K562 (cell line): ENCODE results near the gene C6orf47. TPM values are rescaled to one million over a fixed set of nuclear protein-coding genes. Genes with fewer than 3 reads are reported as not detected.
A peak's percentile ranks its signal among the peaks of the same experiment; 100 is the strongest.

ENCODE experiments used
- ASH1L ChIP-seq: fragments of 450-650 bp; IDR thresholded peaks from 2 replicates; pipeline ENCODE4 v1.6.1; 2018; ENCODE audit warnings: borderline replicate concordance, mild to moderate bottlenecking, low read depth; ENCODE audit not compliant: partially characterized antibody
- BCL6 ChIP-seq: fragments of 250-450 bp; sonication (Bioruptor Pico); IDR thresholded peaks from 2 replicates; pipeline ENCODE4 v1.4.0; 2020
- BCOR ChIP-seq: fragments of 450-650 bp; IDR thresholded peaks from 2 replicates; pipeline ENCODE4 v1.6.1; 2016
- CBFA2T3 ChIP-seq: fragments of 450-650 bp; IDR thresholded peaks from 2 replicates; pipeline ENCODE4 v1.6.1; 2017
- EZH2 ChIP-seq: IDR thresholded peaks from 2 replicates; pipeline ENCODE4 v1.6.1; 2012; ENCODE audit warnings: low read depth, mild to moderate bottlenecking, inconsistent platforms, low read length, borderline replicate concordance
- FOXJ3 ChIP-seq: sonication (generic); formaldehyde crosslinking; IDR thresholded peaks from 2 replicates; pipeline ENCODE4 v1.4.0; 2020; ENCODE audit warnings: mild to moderate bottlenecking, missing genetic modification reagents
- FOXK1 ChIP-seq: sonication (generic); formaldehyde crosslinking; IDR thresholded peaks from 2 replicates; pipeline ENCODE4 v1.8.0; 2022; ENCODE audit warnings: missing genetic modification reagents, mild to moderate bottlenecking, borderline replicate concordance
- HIVEP1 ChIP-seq: fragments of 250-450 bp; sonication (Bioruptor Pico); IDR thresholded peaks from 2 replicates; pipeline ENCODE4 v1.4.0; 2020; ENCODE audit warnings: mild to moderate bottlenecking
- HNRNPL ChIP-seq: fragments of 200-400 bp; formaldehyde crosslinking; IDR thresholded peaks from 2 replicates; pipeline ENCODE4 v1.6.1; 2017; ENCODE audit warnings: low read depth, mild to moderate bottlenecking, low read length
- KHSRP ChIP-seq: fragments of 450-650 bp; IDR thresholded peaks from 2 replicates; pipeline ENCODE4 v1.6.1; 2017
- KLF1 ChIP-seq: fragments of 450-650 bp; IDR thresholded peaks from 2 replicates; pipeline ENCODE4 v1.6.1; 2016; ENCODE audit warnings: missing genetic modification characterization, missing compliant biosample characterization
- NCOR1 ChIP-seq: fragments of 450-650 bp; IDR thresholded peaks from 2 replicates; pipeline ENCODE4 v1.6.1; 2016; ENCODE audit warnings: mild to moderate bottlenecking, moderate library complexity
- NFXL1 ChIP-seq: fragments of 450-650 bp; formaldehyde crosslinking; IDR thresholded peaks from 2 replicates; pipeline ENCODE4 v1.4.0; 2021; ENCODE audit warnings: mild to moderate bottlenecking
- NRF1 ChIP-seq, 2 experiments: fragments of 450-650 bp; IDR thresholded peaks in 1 of 2; conservative IDR thresholded peaks in 1 of 2; 2 replicates each; pipeline ENCODE4 v1.6.1; 2014; ENCODE audit warnings: mild to moderate bottlenecking in 2 of 2
- PHB ChIP-seq: fragments of 250-450 bp; sonication (Bioruptor Pico); IDR thresholded peaks from 2 replicates; pipeline ENCODE4 v1.5.0; 2021
- POLR3A ChIP-seq: IDR thresholded peaks from 2 replicates; pipeline ENCODE4 v1.6.1; 2011; ENCODE audit warnings: borderline replicate concordance, mild to moderate bottlenecking, moderate library complexity; ENCODE audit not compliant: insufficient read length, insufficient read depth; ENCODE audit errors: extremely low read depth
- TCF3 ChIP-seq: sonication (generic); formaldehyde crosslinking; IDR thresholded peaks from 2 replicates; pipeline ENCODE4 v1.4.0; 2020; ENCODE audit warnings: mild to moderate bottlenecking, missing genetic modification reagents
- ZNF316 ChIP-seq: fragments of 450-650 bp; IDR thresholded peaks from 2 replicates; pipeline ENCODE4 v1.6.1; 2016
- ZNF583 ChIP-seq: fragments of 250-450 bp; sonication (Bioruptor Pico); IDR thresholded peaks from 2 replicates; pipeline ENCODE4 v1.4.0; 2020
- ZNF644 ChIP-seq: fragments of 200-800 bp; sonication (Bioruptor generic); IDR thresholded peaks from 2 replicates; pipeline ENCODE4 v1.6.1; 2016; ENCODE audit warnings: low read depth, missing genetic modification characterization, missing compliant biosample characterization
- ZNF766 ChIP-seq: fragments of 200-800 bp; sonication (Bioruptor generic); conservative IDR thresholded peaks from 2 replicates; pipeline ENCODE4 v1.6.1; 2016; ENCODE audit warnings: missing genetic modification characterization, missing compliant biosample characterization
- polyA plus RNA-seq, 8 experiments: library from polyadenylated mRNA; depleted of rRNA in 4 of 8; stranded (reverse) in 5 of 8; unstranded in 3 of 8; fragments of >200 nt; fragmentation: Nextera tagmentation in 2 of 8; fragmentation: Illumina TruSeq in 1 of 8; extraction: Ambion mirVana in 2 of 8; extraction: Trizol in 1 of 8; gene quantifications; 2 replicates each; pipeline versions ENCODE4 v1.2.1 to v1.2.3, GENCODE V29; 2011 to 2014; ENCODE audit warnings: inconsistent platforms in 1 of 8, missing spikeins in 1 of 8
- total RNA-seq, 7 experiments: library from RNA; depleted of rRNA in 6 of 7; stranded (reverse); fragments of >200 nt in 6 of 7; fragmentation: Illumina TruSeq in 2 of 7; extraction: Trizol in 2 of 7; gene quantifications; 2 replicates each; pipeline versions ENCODE4 v1.2.1 to v1.2.3, GENCODE V29; 2011 to 2021; ENCODE audit warnings: low replicate concordance in 1 of 7
- TF ChIP-seq, protein P1 (sequence below): fragments of 200-800 bp; sonication (Bioruptor generic); IDR thresholded peaks from 2 replicates; pipeline ENCODE4 v1.6.1; 2017; ENCODE audit warnings: missing genetic modification characterization, missing compliant biosample characterization
- TF ChIP-seq, protein P2 (sequence below), 2 experiments: fragments of 200-800 bp in 1 of 2; sonication (Bioruptor generic) in 1 of 2; sonication (generic) in 1 of 2; formaldehyde crosslinking in 1 of 2; IDR thresholded peaks in 1 of 2; conservative IDR thresholded peaks in 1 of 2; 2 replicates each; pipeline versions ENCODE4 v1.5.0 to v1.6.1; 2016 to 2020; ENCODE audit warnings: missing compliant biosample characterization in 1 of 2, missing genetic modification characterization in 1 of 2, missing genetic modification reagents in 1 of 2
- TF ChIP-seq, protein P3 (sequence below): fragments of 250-450 bp; sonication (Bioruptor Pico); IDR thresholded peaks from 2 replicates; pipeline ENCODE4 v1.4.0; 2020; ENCODE audit warnings: mild to moderate bottlenecking, moderate library complexity
- TF ChIP-seq, protein P4 (sequence below): fragments of 450-650 bp; IDR thresholded peaks from 2 replicates; pipeline ENCODE4 v1.7.1; 2018; ENCODE audit warnings: mild to moderate bottlenecking, low read depth; ENCODE audit not compliant: partially characterized antibody

The C6orf47 gene
- total and polyA plus RNA-seq, 9 of the 15 experiments (the other 6 are each of a cell fraction or from before 2014, with no cell fraction given): 0.14 to 43.8 (median 27.0) TPM

DNA sequence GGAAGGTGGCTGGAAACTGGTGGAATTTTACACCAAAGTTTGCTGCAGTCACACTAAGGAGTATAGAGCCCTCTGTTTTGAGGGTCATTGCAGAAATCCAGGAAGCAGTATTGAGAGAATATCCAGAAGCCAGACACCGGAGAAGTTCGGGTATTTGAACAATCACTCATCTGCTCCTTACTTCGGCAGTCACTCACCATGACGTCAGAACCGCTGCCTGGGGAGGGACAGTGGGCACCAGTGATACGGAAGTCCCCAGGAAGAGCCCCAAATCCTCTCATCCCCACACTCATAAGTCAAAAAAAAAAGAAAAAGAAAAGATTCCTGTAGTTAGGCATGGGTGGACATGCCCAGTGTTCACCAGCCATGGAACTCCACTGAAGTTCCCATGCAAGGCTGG is 16.3 kb upstream of the C6orf47 start (continued):
- TF ChIP-seq, protein P1, sequence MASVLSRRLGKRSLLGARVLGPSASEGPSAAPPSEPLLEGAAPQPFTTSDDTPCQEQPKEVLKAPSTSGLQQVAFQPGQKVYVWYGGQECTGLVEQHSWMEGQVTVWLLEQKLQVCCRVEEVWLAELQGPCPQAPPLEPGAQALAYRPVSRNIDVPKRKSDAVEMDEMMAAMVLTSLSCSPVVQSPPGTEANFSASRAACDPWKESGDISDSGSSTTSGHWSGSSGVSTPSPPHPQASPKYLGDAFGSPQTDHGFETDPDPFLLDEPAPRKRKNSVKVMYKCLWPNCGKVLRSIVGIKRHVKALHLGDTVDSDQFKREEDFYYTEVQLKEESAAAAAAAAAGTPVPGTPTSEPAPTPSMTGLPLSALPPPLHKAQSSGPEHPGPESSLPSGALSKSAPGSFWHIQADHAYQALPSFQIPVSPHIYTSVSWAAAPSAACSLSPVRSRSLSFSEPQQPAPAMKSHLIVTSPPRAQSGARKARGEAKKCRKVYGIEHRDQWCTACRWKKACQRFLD: no peak
- peak; percentile 46; the same call in 1 of the 2 replicates for TF ChIP-seq KHSRP
- TF ChIP-seq NRF1 (conservative IDR thresholded peaks at IDR 0.05 in 1 of 2, IDR thresholded peaks at IDR 0.05 in 1 of 2): no peak
- TF ChIP-seq ZNF766: no peak
- TF ChIP-seq ASH1L: peak; percentile 18
- TF ChIP-seq ZNF316: no peak
- no peak for TF ChIP-seq BCOR
- TF ChIP-seq NFXL1 (CRISPR knock-in tag): no peak
- no peak for TF ChIP-seq HIVEP1
- TF ChIP-seq POLR3A: no peak
- no peak for TF ChIP-seq EZH2
- no peak for TF ChIP-seq FOXJ3
- TF ChIP-seq PHB: no peak
- TF ChIP-seq KLF1 (tag): no peak
- no peak; the same call in 1 of the 2 replicates for TF ChIP-seq TCF3
- no peak for TF ChIP-seq HNRNPL
- TF ChIP-seq, protein P2, sequence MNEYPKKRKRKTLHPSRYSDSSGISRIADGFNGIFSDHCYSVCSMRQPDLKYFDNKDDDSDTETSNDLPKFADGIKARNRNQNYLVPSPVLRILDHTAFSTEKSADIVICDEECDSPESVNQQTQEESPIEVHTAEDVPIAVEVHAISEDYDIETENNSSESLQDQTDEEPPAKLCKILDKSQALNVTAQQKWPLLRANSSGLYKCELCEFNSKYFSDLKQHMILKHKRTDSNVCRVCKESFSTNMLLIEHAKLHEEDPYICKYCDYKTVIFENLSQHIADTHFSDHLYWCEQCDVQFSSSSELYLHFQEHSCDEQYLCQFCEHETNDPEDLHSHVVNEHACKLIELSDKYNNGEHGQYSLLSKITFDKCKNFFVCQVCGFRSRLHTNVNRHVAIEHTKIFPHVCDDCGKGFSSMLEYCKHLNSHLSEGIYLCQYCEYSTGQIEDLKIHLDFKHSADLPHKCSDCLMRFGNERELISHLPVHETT (CRISPR knock-in tag; conservative IDR thresholded peaks at IDR 0.05 in 1 of 2, IDR thresholded peaks at IDR 0.05 in 1 of 2): 0 out of 4 replicates have a peak, but pooled peaks of 1 of the 2 experiments have one; percentile 40
- no peak for TF ChIP-seq BCL6 (CRISPR knock-in tag)
- no peak for TF ChIP-seq NCOR1
- no peak for TF ChIP-seq CBFA2T3
- no peak for TF ChIP-seq ZNF644 (tag)
- TF ChIP-seq, protein P3, sequence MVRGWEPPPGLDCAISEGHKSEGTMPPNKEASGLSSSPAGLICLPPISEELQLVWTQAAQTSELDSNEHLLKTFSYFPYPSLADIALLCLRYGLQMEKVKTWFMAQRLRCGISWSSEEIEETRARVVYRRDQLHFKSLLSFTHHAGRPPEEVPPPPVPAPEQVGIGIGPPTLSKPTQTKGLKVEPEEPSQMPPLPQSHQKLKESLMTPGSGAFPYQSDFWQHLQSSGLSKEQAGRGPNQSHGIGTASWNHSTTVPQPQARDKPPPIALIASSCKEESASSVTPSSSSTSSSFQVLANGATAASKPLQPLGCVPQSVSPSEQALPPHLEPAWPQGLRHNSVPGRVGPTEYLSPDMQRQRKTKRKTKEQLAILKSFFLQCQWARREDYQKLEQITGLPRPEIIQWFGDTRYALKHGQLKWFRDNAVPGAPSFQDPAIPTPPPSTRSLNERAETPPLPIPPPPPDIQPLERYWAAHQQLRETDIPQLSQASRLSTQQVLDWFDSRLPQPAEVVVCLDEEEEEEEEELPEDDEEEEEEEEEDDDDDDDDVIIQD: no peak
- TF ChIP-seq, protein P4, sequence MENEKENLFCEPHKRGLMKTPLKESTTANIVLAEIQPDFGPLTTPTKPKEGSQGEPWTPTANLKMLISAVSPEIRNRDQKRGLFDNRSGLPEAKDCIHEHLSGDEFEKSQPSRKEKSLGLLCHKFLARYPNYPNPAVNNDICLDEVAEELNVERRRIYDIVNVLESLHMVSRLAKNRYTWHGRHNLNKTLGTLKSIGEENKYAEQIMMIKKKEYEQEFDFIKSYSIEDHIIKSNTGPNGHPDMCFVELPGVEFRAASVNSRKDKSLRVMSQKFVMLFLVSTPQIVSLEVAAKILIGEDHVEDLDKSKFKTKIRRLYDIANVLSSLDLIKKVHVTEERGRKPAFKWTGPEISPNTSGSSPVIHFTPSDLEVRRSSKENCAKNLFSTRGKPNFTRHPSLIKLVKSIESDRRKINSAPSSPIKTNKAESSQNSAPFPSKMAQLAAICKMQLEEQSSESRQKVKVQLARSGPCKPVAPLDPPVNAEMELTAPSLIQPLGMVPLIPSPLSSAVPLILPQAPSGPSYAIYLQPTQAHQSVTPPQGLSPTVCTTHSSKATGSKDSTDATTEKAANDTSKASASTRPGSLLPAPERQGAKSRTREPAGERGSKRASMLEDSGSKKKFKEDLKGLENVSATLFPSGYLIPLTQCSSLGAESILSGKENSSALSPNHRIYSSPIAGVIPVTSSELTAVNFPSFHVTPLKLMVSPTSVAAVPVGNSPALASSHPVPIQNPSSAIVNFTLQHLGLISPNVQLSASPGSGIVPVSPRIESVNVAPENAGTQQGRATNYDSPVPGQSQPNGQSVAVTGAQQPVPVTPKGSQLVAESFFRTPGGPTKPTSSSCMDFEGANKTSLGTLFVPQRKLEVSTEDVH: no peak
- no peak for TF ChIP-seq ZNF583 (CRISPR knock-in tag)
- TF ChIP-seq FOXK1 (CRISPR knock-in tag): no peak
